BJ (cell line): ENCODE results near the gene YIPF4. TPM values are rescaled to one million over a fixed set of nuclear protein-coding genes. Genes with fewer than 3 reads are reported as not detected.
"Not testable (repeated sequence)": the region's sequence is repeated elsewhere in the genome, so short reads cannot be mapped to it uniquely, and the experiment has no call there.

Experiments
- CTCF ChIA-PET: fragments of 350-600 bp; formaldehyde crosslinking; extraction: SDS; loops from one replicate; lab custom pipeline; 2021; ENCODE audit warnings: antibody characterized with exemption, inconsistent platforms; lab: Yijun Ruan, JAX
- POLR2A ChIA-PET: fragments of 300-600 bp; sonication (Branson Sonifier 250); formaldehyde crosslinking; extraction: SDS; loops from one replicate; lab custom pipeline; 2021; ENCODE audit warnings: antibody characterized with exemption; lab: Charles Lee
- DNase-seq: peaks from one replicate; pipeline ENCODE4 v3.0.0-alpha.2; 2011; ENCODE audit warnings: low read depth
- H3K27me3 ChIP-seq: 2 replicates; pipeline ENCODE4 v1.6.0; 2011; ENCODE audit warnings: low read length; ENCODE audit not compliant: control insufficient read depth, insufficient read depth
- H3K36me3 ChIP-seq: 2 replicates; pipeline ENCODE4 v1.5.1; 2011; ENCODE audit warnings: low read length; ENCODE audit not compliant: control insufficient read depth, insufficient read depth
- H3K4me3 ChIP-seq: 2 replicates; pipeline ENCODE4 v1.5.1; 2011; ENCODE audit warnings: low read depth, mild to moderate bottlenecking, control low read depth, low read length
- CTCF ChIP-seq: IDR thresholded peaks from 2 replicates; pipeline ENCODE4 v1.5.1; 2011; ENCODE audit warnings: low read depth, mild to moderate bottlenecking, control low read depth, inconsistent platforms, low read length, moderate library complexity; ENCODE audit not compliant: insufficient read depth
- polyA plus RNA-seq: library from polyadenylated mRNA; depleted of rRNA; stranded (reverse); fragments of >200 nt; gene quantifications from 2 replicates; pipeline ENCODE4 v1.2.3, GENCODE V29; 2011

The YIPF4 gene
- polyA plus RNA-seq, 1 experiment, result 5.3 TPM

GRCh38 chr2:32357318-32358110, 79.8 kb downstream of the YIPF4 start:
- no peak for TF ChIP-seq CTCF
- POLR2A ChIA-PET, result no interaction called here

GRCh38 chr2:32358111-32358482, 80.4 kb downstream of the YIPF4 start:
- no peak for TF ChIP-seq CTCF
- Histone ChIP-seq H3K36me3 (no peaks in the 10 kb centered on the region), H3K4me3 (peak overlapping the region; percentile 97), H3K27me3 (no peaks in the 10 kb centered on the region)
- DNase-seq, result no peak
- POLR2A ChIA-PET, result no interaction called here
- CTCF ChIA-PET, result no interaction called here

More at GRCh38 chr2:32357318-32358110, 79.8 kb downstream of the YIPF4 start:
- H3K4me3 ChIP-seq, result peak overlapping the region; percentile 97
- DNase-seq, result no peak
- no peaks in the 10 kb centered on the region for H3K27me3 ChIP-seq
- CTCF ChIA-PET, result no interaction called here
- no peaks in the 10 kb centered on the region for H3K36me3 ChIP-seq

GRCh38 chr2:32360416-32360815, 82.7 kb downstream of the YIPF4 start:
- no peaks in the 10 kb centered on the region for H3K36me3 ChIP-seq
- no peak for TF ChIP-seq CTCF
- no peaks in the 10 kb centered on the region for H3K27me3 ChIP-seq
- DNase-seq, result no peak
- CTCF ChIA-PET, result no interaction called here
- no peak overlapping the region for H3K4me3 ChIP-seq
- POLR2A ChIA-PET, result interaction anchor here (0.6 kb wide), 1 partner anchor 213 kb away, joined by 6 read pairs; no protein-coding TSS in a partner anchor

- CTCF ChIA-PET, H3K27me3 ChIP-seq, H3K4me3 ChIP-seq, H3K36me3 ChIP-seq, DNase-seq, POLR2A ChIA-PET: not testable (repeated sequence)
These were observed 85.3 kb downstream of the YIPF4 start for GRCh38 chr2:32362997-32363396.

GRCh38 chr2:32363597-32363996, 85.9 kb downstream of the YIPF4 start:
- no peaks in the 10 kb centered on the region for H3K27me3 ChIP-seq
- no peak for DNase-seq
- no peak overlapping the region for H3K4me3 ChIP-seq
- POLR2A ChIA-PET, result no interaction called here
- no peak for TF ChIP-seq CTCF
- CTCF ChIA-PET, result no interaction called here
- H3K36me3 ChIP-seq, result no peaks in the 10 kb centered on the region

- CTCF ChIA-PET, H3K4me3 ChIP-seq, DNase-seq, H3K36me3 ChIP-seq, H3K27me3 ChIP-seq: not testable (repeated sequence)
- POLR2A ChIA-PET, result interaction anchor here (0.6 kb wide), 1 partner anchor 42 kb away, joined by 9 read pairs; no protein-coding TSS in a partner anchor
These were observed 86.6 kb downstream of the YIPF4 start for GRCh38 chr2:32364290-32364689.

GRCh38 chr2:32365679-32366078, 88.0 kb downstream of the YIPF4 start:
- POLR2A ChIA-PET, result interaction anchor here (0.6 kb wide), 2 partner anchors 86 to 148 kb away, joined by 3 to 10 read pairs; no protein-coding TSS in a partner anchor
- H3K4me3 ChIP-seq, H3K36me3 ChIP-seq, CTCF ChIA-PET, H3K27me3 ChIP-seq, DNase-seq: not testable (repeated sequence)
